Mesenchymal stem cell (in vitro differentiated cells and primary cell): Measurements from ENCODE around the gene PHETA1.

Experiments
- DNase-seq: peaks from one replicate; pipeline ENCODE4 v3.0.0-alpha.2; 2013
- H2AFZ ChIP-seq: one replicate; pipeline ENCODE4 v1.6.1; 2013; ENCODE audit warnings: low read depth, mild to moderate bottlenecking, control low read depth, inconsistent platforms, low read length, moderate library complexity
- H2AK5ac ChIP-seq: 2 replicates; pipeline ENCODE4 v1.6.1; 2013; ENCODE audit warnings: low read length, moderate library complexity, mild to moderate bottlenecking, inconsistent platforms; ENCODE audit not compliant: severe bottlenecking
- H2BK120ac ChIP-seq: one replicate; pipeline ENCODE4 v1.6.1; 2013; ENCODE audit warnings: low read depth, mild to moderate bottlenecking, inconsistent platforms, low read length, moderate library complexity
- H2BK12ac ChIP-seq, 2 experiments: one replicate each; pipeline ENCODE4 v1.6.1; 2013; ENCODE audit warnings: inconsistent platforms in 2 of 2, low read length in 2 of 2, mild to moderate bottlenecking in 2 of 2, moderate library complexity in 2 of 2, control low read depth in 1 of 2
- H2BK15ac ChIP-seq: one replicate; pipeline ENCODE4 v1.6.1; 2013; ENCODE audit warnings: mild to moderate bottlenecking, low read depth, inconsistent platforms; ENCODE audit not compliant: poor library complexity, severe bottlenecking
- H2BK5ac ChIP-seq: 2 replicates; pipeline ENCODE4 v1.6.1; 2013; ENCODE audit warnings: low read depth, mild to moderate bottlenecking, low read length, control low read depth, inconsistent platforms; ENCODE audit not compliant: poor library complexity, severe bottlenecking
- H3K14ac ChIP-seq, 2 experiments: one replicate each; pipeline ENCODE4 v1.6.1; 2013; ENCODE audit warnings: inconsistent platforms in 2 of 2, low read length in 2 of 2, control low read depth in 1 of 2, mild to moderate bottlenecking in 1 of 2, moderate library complexity in 1 of 2
- H3K18ac ChIP-seq, 2 experiments: one replicate each; pipeline ENCODE4 v1.6.1; 2013; ENCODE audit warnings: inconsistent platforms in 2 of 2, low read length in 2 of 2, control low read depth in 1 of 2, low read depth in 1 of 2, mild to moderate bottlenecking in 1 of 2
- H3K23ac ChIP-seq, 2 experiments: one replicate each; pipeline ENCODE4 v1.6.1; 2013; ENCODE audit warnings: inconsistent platforms in 2 of 2, low read length in 2 of 2, mild to moderate bottlenecking in 2 of 2, moderate library complexity in 2 of 2, control low read depth in 1 of 2
- H3K27ac ChIP-seq: 2 replicates; pipeline ENCODE4 v1.5.1; 2013; ENCODE audit warnings: mild to moderate bottlenecking, moderate library complexity, low read length, control low read depth, inconsistent platforms; ENCODE audit not compliant: poor library complexity, severe bottlenecking
- H3K27me3 ChIP-seq, 2 experiments: 2 replicates each; pipeline versions ENCODE4 v1.6.1 to v1.7.0; 2013; ENCODE audit warnings: low read length in 2 of 2, mild to moderate bottlenecking in 2 of 2, moderate library complexity in 2 of 2, control low read depth in 1 of 2, inconsistent platforms in 1 of 2; ENCODE audit not compliant: control insufficient read depth in 1 of 2, insufficient read depth in 1 of 2
- H3K36me3 ChIP-seq, 2 experiments: 2 replicates each; pipeline versions ENCODE4 v1.6.1 to v1.7.0; 2013; ENCODE audit warnings: low read length in 2 of 2, control low read depth in 1 of 2, inconsistent platforms in 1 of 2, low read depth in 1 of 2, mild to moderate bottlenecking in 1 of 2; ENCODE audit not compliant: insufficient read depth in 2 of 2, control insufficient read depth in 1 of 2
- H3K4ac ChIP-seq, 2 experiments: one replicate each; pipeline ENCODE4 v1.6.1; 2013; ENCODE audit warnings: inconsistent platforms in 2 of 2, low read length in 2 of 2, mild to moderate bottlenecking in 2 of 2, moderate library complexity in 2 of 2, control low read depth in 1 of 2, low read depth in 1 of 2
- H3K4me1 ChIP-seq: 2 replicates; pipeline ENCODE4 v1.6.1; 2013; ENCODE audit warnings: low read depth, low read length, control low read depth; ENCODE audit not compliant: control insufficient read depth, insufficient read depth
- H3K4me2 ChIP-seq: 2 replicates; pipeline ENCODE4 v1.6.1; 2013; ENCODE audit warnings: low read length, mild to moderate bottlenecking, inconsistent platforms; ENCODE audit not compliant: poor library complexity, severe bottlenecking
- H3K4me3 ChIP-seq, 2 experiments: 2 replicates each; pipeline versions ENCODE4 v1.5.1 to v1.7.0; 2013; ENCODE audit warnings: low read length in 2 of 2, mild to moderate bottlenecking in 2 of 2, control low read depth in 1 of 2, low read depth in 1 of 2; ENCODE audit not compliant: insufficient read depth in 1 of 2
- H3K79me1 ChIP-seq: replicated peaks from 2 replicates; pipeline ENCODE4 v1.6.1; 2013; ENCODE audit warnings: mild to moderate bottlenecking, control low read depth, low read length, inconsistent platforms; ENCODE audit not compliant: poor library complexity, severe bottlenecking
- H3K9ac ChIP-seq: 2 replicates; pipeline ENCODE4 v1.7.0; 2013; ENCODE audit warnings: mild to moderate bottlenecking, low read length, moderate library complexity
- H3K9me3 ChIP-seq: 2 replicates; pipeline ENCODE4 v1.7.0; 2013; ENCODE audit warnings: mild to moderate bottlenecking, low read length; ENCODE audit not compliant: control insufficient read depth
- H4K8ac ChIP-seq: one replicate; pipeline ENCODE4 v1.6.1; 2013; ENCODE audit warnings: inconsistent platforms, mild to moderate bottlenecking, low read length, moderate library complexity
- H4K91ac ChIP-seq: one replicate; pipeline ENCODE4 v1.6.1; 2013; ENCODE audit warnings: mild to moderate bottlenecking, low read length, inconsistent platforms
- WGBS: methylation state at CpG from one replicate; pipeline ENCODE4 v1.1.7; 2013; ENCODE audit warnings: mixed read lengths; 5-methylcytosine and 5-hydroxymethylcytosine counted together

The PHETA1 gene

GRCh38 chr12:111395336-111396187 lies 26.7 kb upstream of the PHETA1 start:
- no peak overlapping the region for H3K27ac ChIP-seq
- peaks cover 3% of the 10 kb centered on the region for H3K79me1 ChIP-seq
- H3K9me3 ChIP-seq: no peaks in the 10 kb centered on the region
- H4K91ac ChIP-seq: no peak overlapping the region
- H3K14ac ChIP-seq: no peak overlapping the region
- no peak overlapping the region for H3K9ac ChIP-seq
- H3K27me3 ChIP-seq: peaks cover 0 to 4% of the 10 kb centered on the region in 2 experiments
- no peak overlapping the region for H3K18ac ChIP-seq
- no peaks in the 10 kb centered on the region for H3K36me3 ChIP-seq
- H4K8ac ChIP-seq: no peak overlapping the region
- no peak overlapping the region for H3K4ac ChIP-seq
- H2AK5ac ChIP-seq: no peak overlapping the region
- H3K4me2 ChIP-seq: no peak overlapping the region
- H3K23ac ChIP-seq: no peak overlapping the region
- H3K4me3 ChIP-seq: no peak overlapping the region
- no peak overlapping the region for H2BK5ac ChIP-seq
- 98% methylated on average over 7 of the region's 8 CpGs for WGBS
- H2AFZ ChIP-seq: no peak overlapping the region
- H3K4me1 ChIP-seq: peaks cover 11% of the 10 kb centered on the region
- no peak overlapping the region for H2BK120ac ChIP-seq
- no peak overlapping the region for H2BK15ac ChIP-seq
- DNase-seq: no peak
- no peak overlapping the region for H2BK12ac ChIP-seq

GRCh38 chr12:111394480-111394879 lies 25.6 kb upstream of the PHETA1 start:
- no peak overlapping the region for H3K4ac ChIP-seq
- no peaks in the 10 kb centered on the region for H3K36me3 ChIP-seq
- H4K91ac ChIP-seq: no peak overlapping the region
- no peak overlapping the region for H3K4me3 ChIP-seq
- no peaks in the 10 kb centered on the region for H3K9me3 ChIP-seq
- peaks cover 0 to 4% of the 10 kb centered on the region in 2 experiments for H3K27me3 ChIP-seq
- no peak overlapping the region for H3K4me2 ChIP-seq
- H2BK15ac ChIP-seq: no peak overlapping the region
- no peak for DNase-seq
- H2AFZ ChIP-seq: no peak overlapping the region
- H2BK5ac ChIP-seq: no peak overlapping the region
- no peak overlapping the region for H3K9ac ChIP-seq
- H3K14ac ChIP-seq: no peak overlapping the region
- WGBS: 88% methylated on average over 8 of the region's 8 CpGs
- no peak overlapping the region for H4K8ac ChIP-seq
- peaks cover 15% of the 10 kb centered on the region for H3K4me1 ChIP-seq
- H2BK12ac ChIP-seq: no peak overlapping the region
- H3K27ac ChIP-seq: no peak overlapping the region
- H3K23ac ChIP-seq: no peak overlapping the region
- H3K79me1 ChIP-seq: no peaks in the 10 kb centered on the region
- H2BK120ac ChIP-seq: no peak overlapping the region
- H3K18ac ChIP-seq: no peak overlapping the region
- no peak overlapping the region for H2AK5ac ChIP-seq

GRCh38 chr12:111393700-111394300 lies 24.9 kb upstream of the PHETA1 start:
- H2BK120ac ChIP-seq: no peak overlapping the region
- no peak overlapping the region for H2AK5ac ChIP-seq
- H3K14ac ChIP-seq: no peak overlapping the region
- no peak overlapping the region for H2AFZ ChIP-seq
- no peak overlapping the region for H2BK15ac ChIP-seq
- peaks cover 12% of the 10 kb centered on the region for H3K4me1 ChIP-seq
- no peak overlapping the region for H4K8ac ChIP-seq
- no peak overlapping the region for H3K23ac ChIP-seq
- H3K9ac ChIP-seq: no peak overlapping the region
- H3K9me3 ChIP-seq: no peaks in the 10 kb centered on the region
- H2BK12ac ChIP-seq: no peak overlapping the region
- no peak overlapping the region for H3K27ac ChIP-seq
- no peak overlapping the region for H4K91ac ChIP-seq
- no peak overlapping the region for H3K18ac ChIP-seq
- H3K79me1 ChIP-seq: no peaks in the 10 kb centered on the region
- no peaks in the 10 kb centered on the region for H3K36me3 ChIP-seq
- H2BK5ac ChIP-seq: no peak overlapping the region
- no peak overlapping the region for H3K4ac ChIP-seq
- H3K4me3 ChIP-seq: no peak overlapping the region
- H3K27me3 ChIP-seq: peaks cover 0 to 4% of the 10 kb centered on the region in 2 experiments
- H3K4me2 ChIP-seq: no peak overlapping the region
- peak; percentile 56 for DNase-seq
- WGBS: 87% methylated on average over 8 of the region's 8 CpGs

- WGBS: 94% methylated on average over 9 of the region's 9 CpGs
- Histone ChIP-seq H3K4me1 (peaks cover 16% of the 10 kb centered on the region), H3K18ac (no peak overlapping the region)
These were observed 22.0 kb upstream of the PHETA1 start for GRCh38 chr12:111390910-111391309.

More at GRCh38 chr12:111390910-111391309, 22.0 kb upstream of the PHETA1 start:
- H3K9me3 ChIP-seq: no peaks in the 10 kb centered on the region
- H2BK5ac ChIP-seq: no peak overlapping the region
- peaks cover 0 to 4% of the 10 kb centered on the region in 2 experiments for H3K27me3 ChIP-seq
- H3K23ac ChIP-seq: no peak overlapping the region
- H3K27ac ChIP-seq: no peak overlapping the region
- H3K9ac ChIP-seq: no peak overlapping the region
- no peak overlapping the region for H4K91ac ChIP-seq
- H3K36me3 ChIP-seq: no peaks in the 10 kb centered on the region
- H3K4ac ChIP-seq: no peak overlapping the region
- no peak overlapping the region for H2BK120ac ChIP-seq
- H2AK5ac ChIP-seq: no peak overlapping the region
- no peak overlapping the region for H2AFZ ChIP-seq
- no peak overlapping the region for H3K14ac ChIP-seq
- no peak overlapping the region for H2BK12ac ChIP-seq
- DNase-seq: no peak
- H3K4me3 ChIP-seq: no peak overlapping the region
- H4K8ac ChIP-seq: no peak overlapping the region
- no peak overlapping the region for H2BK15ac ChIP-seq
- H3K79me1 ChIP-seq: no peaks in the 10 kb centered on the region
- H3K4me2 ChIP-seq: no peak overlapping the region
